ENCODE results near the gene DPH1. TPM values are rescaled to one million over a fixed set of nuclear protein-coding genes. Genes with fewer than 3 reads are reported as not detected.
A peak's percentile ranks its signal among the peaks of the same experiment; 100 is the strongest.
"Not testable (repeated sequence)": the region's sequence is repeated elsewhere in the genome, so short reads cannot be mapped to it uniquely, and the experiment has no call there.

The DPH1 gene
- total RNA-seq, 1 experiment from 2014 or later: 11.1 TPM

- in situ Hi-C loops (cut with HindIII; ENCODE audit: low pct_unique_long_range_greater_than_20kb, low sequenced_read_pairs): no loop called here
- no peak for DNase-seq (ENCODE audit: low read depth)
Measured at GRCh38 chr17:2002767-2003329, 27.1 kb upstream of the DPH1 start.

- in situ Hi-C loops (cut with HindIII; ENCODE audit: low pct_unique_long_range_greater_than_20kb, low sequenced_read_pairs): no loop called here
- no peak for DNase-seq (ENCODE audit: low read depth)
Measured at GRCh38 chr17:2003525-2003924, 26.4 kb upstream of the DPH1 start.

GRCh38 chr17:2004435-2004952, 25.5 kb upstream of the DPH1 start:
- DNase-seq (ENCODE audit: low read depth): no peak
- in situ Hi-C loops (cut with HindIII; ENCODE audit: low pct_unique_long_range_greater_than_20kb, low sequenced_read_pairs): no loop called here

GRCh38 chr17:2008332-2009126, 21.4 kb upstream of the DPH1 start:
- in situ Hi-C loops (cut with HindIII; ENCODE audit: low pct_unique_long_range_greater_than_20kb, low sequenced_read_pairs): no loop called here

GRCh38 chr17:2009737-2010136, 20.2 kb upstream of the DPH1 start:
- in situ Hi-C loops (cut with HindIII; ENCODE audit: low pct_unique_long_range_greater_than_20kb, low sequenced_read_pairs): no loop called here
- DNase-seq (ENCODE audit: low read depth): no peak

More at GRCh38 chr17:2008332-2009126, 21.4 kb upstream of the DPH1 start:
- no peak for DNase-seq (ENCODE audit: low read depth)

GRCh38 chr17:2011411-2012371, 18.3 kb upstream of the DPH1 start:
- in situ Hi-C loops (cut with HindIII; ENCODE audit: low pct_unique_long_range_greater_than_20kb, low sequenced_read_pairs): no loop called here
- DNase-seq (ENCODE audit: low read depth): peak; percentile 23

GRCh38 chr17:2012499-2012898, 17.5 kb upstream of the DPH1 start:
- DNase-seq (ENCODE audit: low read depth): no peak
- in situ Hi-C loops (cut with HindIII; ENCODE audit: low pct_unique_long_range_greater_than_20kb, low sequenced_read_pairs): no loop called here

- in situ Hi-C loops (cut with HindIII; ENCODE audit: low pct_unique_long_range_greater_than_20kb, low sequenced_read_pairs); DNase-seq (ENCODE audit: low read depth): not testable (repeated sequence)
Measured at GRCh38 chr17:2013220-2013993, 16.5 kb upstream of the DPH1 start.

GRCh38 chr17:2013994-2014317, 16.0 kb upstream of the DPH1 start:
- in situ Hi-C loops (cut with HindIII; ENCODE audit: low pct_unique_long_range_greater_than_20kb, low sequenced_read_pairs): no loop called here
- DNase-seq (ENCODE audit: low read depth): no peak

GRCh38 chr17:2015314-2015713, 14.6 kb upstream of the DPH1 start:
- DNase-seq (ENCODE audit: low read depth): no peak
- in situ Hi-C loops (cut with HindIII; ENCODE audit: low pct_unique_long_range_greater_than_20kb, low sequenced_read_pairs): no loop called here

GRCh38 chr17:2016494-2016893, 13.5 kb upstream of the DPH1 start:
- no peak for DNase-seq (ENCODE audit: low read depth)
- in situ Hi-C loops (cut with HindIII; ENCODE audit: low pct_unique_long_range_greater_than_20kb, low sequenced_read_pairs): no loop called here

GRCh38 chr17:2017274-2017941, 12.5 kb upstream of the DPH1 start:
- DNase-seq (ENCODE audit: low read depth): no peak
- in situ Hi-C loops (cut with HindIII; ENCODE audit: low pct_unique_long_range_greater_than_20kb, low sequenced_read_pairs): no loop called here

- DNase-seq (ENCODE audit: low read depth): no peak
- in situ Hi-C loops (cut with HindIII; ENCODE audit: low pct_unique_long_range_greater_than_20kb, low sequenced_read_pairs): no loop called here
Measured at GRCh38 chr17:2018716-2019510, 11.0 kb upstream of the DPH1 start.

- in situ Hi-C loops (cut with HindIII; ENCODE audit: low pct_unique_long_range_greater_than_20kb, low sequenced_read_pairs): no loop called here
- DNase-seq (ENCODE audit: low read depth): no peak
Measured at GRCh38 chr17:2019723-2020122, 10.2 kb upstream of the DPH1 start.

GRCh38 chr17:2020721-2021120, 9.2 kb upstream of the DPH1 start:
- in situ Hi-C loops (cut with HindIII; ENCODE audit: low pct_unique_long_range_greater_than_20kb, low sequenced_read_pairs): no loop called here
- no peak for DNase-seq (ENCODE audit: low read depth)

GRCh38 chr17:2022647-2023240, 7.2 kb upstream of the DPH1 start:
- DNase-seq (ENCODE audit: low read depth): no peak
- in situ Hi-C loops (cut with HindIII; ENCODE audit: low pct_unique_long_range_greater_than_20kb, low sequenced_read_pairs): no loop called here

- DNase-seq (ENCODE audit: low read depth): no peak
- in situ Hi-C loops (cut with HindIII; ENCODE audit: low pct_unique_long_range_greater_than_20kb, low sequenced_read_pairs): no loop called here
Measured at GRCh38 chr17:2023256-2023655, 6.7 kb upstream of the DPH1 start.
